Liver (tissue), 9 donors: ENCODE data around the gene BTAF1. TPM values are rescaled to one million over a fixed set of nuclear protein-coding genes. Genes with fewer than 3 reads are reported as not detected.

ENCODE experiments used
- DNase-seq: peaks from one replicate; pipeline ENCODE4 v3.0.0-alpha.2; 2017; ENCODE audit warnings: low spot score
- H3K27ac ChIP-seq, 2 donors: one replicate each; pipeline ENCODE4 v1.7.0; 2013; ENCODE audit warnings: inconsistent platforms in 2 of 2, low read length in 2 of 2, control low read depth in 1 of 2, low read depth in 1 of 2, mild to moderate bottlenecking in 1 of 2
- H3K27me3 ChIP-seq, 4 donors: one replicate each; pipeline versions ENCODE4 v1.6.1 to v1.7.0; 2013; ENCODE audit warnings: low read length in 3 of 4, inconsistent platforms in 1 of 4, mild to moderate bottlenecking in 1 of 4, moderate library complexity in 1 of 4; ENCODE audit not compliant: control insufficient read depth in 4 of 4, insufficient read depth in 4 of 4
- H3K36me3 ChIP-seq, 4 donors: one replicate each; pipeline versions ENCODE4 v1.6.1 to v1.7.0; 2013; ENCODE audit warnings: low read length in 3 of 4, mild to moderate bottlenecking in 3 of 4, low read depth in 1 of 4, moderate library complexity in 1 of 4; ENCODE audit not compliant: control insufficient read depth in 4 of 4, insufficient read depth in 3 of 4
- H3K4me1 ChIP-seq, 4 donors: one replicate each; pipeline versions ENCODE4 v1.6.1 to v1.7.0; 2013; ENCODE audit warnings: low read length in 3 of 4, mild to moderate bottlenecking in 3 of 4, moderate library complexity in 1 of 4; ENCODE audit not compliant: control insufficient read depth in 4 of 4, insufficient read depth in 4 of 4
- H3K4me3 ChIP-seq, 3 donors: one replicate each; pipeline versions ENCODE4 v1.6.1 to v1.7.0; 2013; ENCODE audit warnings: low read length in 3 of 3, control low read depth in 1 of 3, low read depth in 1 of 3, mild to moderate bottlenecking in 1 of 3
- H3K9ac ChIP-seq, 2 donors: one replicate each; pipeline ENCODE4 v1.7.0; 2013; ENCODE audit warnings: low read length in 2 of 2, mild to moderate bottlenecking in 2 of 2, moderate library complexity in 2 of 2, control low read depth in 1 of 2, low read depth in 1 of 2
- H3K9me3 ChIP-seq, 4 donors: one replicate each; pipeline versions ENCODE4 v1.6.1 to v1.7.0; 2013; ENCODE audit warnings: low read length in 3 of 4; ENCODE audit not compliant: control insufficient read depth in 4 of 4
- ATF3 ChIP-seq: IDR thresholded peaks from 2 replicates; pipeline ENCODE4 v1.6.1; 2016; ENCODE audit warnings: antibody characterized with exemption
- CTCF ChIP-seq: fragments of 150-350 bp; IDR thresholded peaks from 2 replicates; pipeline ENCODE4 v1.5.1; 2017; ENCODE audit warnings: improper control_type of control experiment, low read depth, low read length; ENCODE audit not compliant: missing input control
- EGR1 ChIP-seq, 2 donors: IDR thresholded peaks; 2 replicates each; pipeline ENCODE4 v1.6.1; 2016 to 2018; ENCODE audit warnings: antibody characterized with exemption in 2 of 2, low read depth in 2 of 2
- FOXA1 ChIP-seq: IDR thresholded peaks from 2 replicates; pipeline ENCODE4 v1.6.1; 2016; ENCODE audit warnings: antibody characterized with exemption
- FOXA2 ChIP-seq: IDR thresholded peaks from 2 replicates; pipeline ENCODE4 v1.6.1; 2016; ENCODE audit warnings: antibody characterized with exemption
- GABPA ChIP-seq, 2 donors: IDR thresholded peaks in 1 of 2; conservative IDR thresholded peaks in 1 of 2; 2 replicates each; pipeline ENCODE4 v1.6.1; 2016; ENCODE audit warnings: antibody characterized with exemption in 2 of 2, mild to moderate bottlenecking in 1 of 2, moderate library complexity in 1 of 2
- HNF4A ChIP-seq, 2 donors: conservative IDR thresholded peaks; 2 replicates each; pipeline ENCODE4 v1.6.1; 2016; ENCODE audit warnings: antibody characterized with exemption in 2 of 2, mild to moderate bottlenecking in 2 of 2
- HNF4G ChIP-seq: IDR thresholded peaks from 2 replicates; pipeline ENCODE4 v1.6.1; 2016; ENCODE audit warnings: antibody characterized with exemption
- JUND ChIP-seq, 2 donors: IDR thresholded peaks; 2 replicates each; pipeline ENCODE4 v1.6.1; 2016; ENCODE audit warnings: antibody characterized with exemption in 2 of 2
- MAX ChIP-seq: IDR thresholded peaks from 2 replicates; pipeline ENCODE4 v1.6.1; 2016; ENCODE audit warnings: antibody characterized with exemption
- NR2F2 ChIP-seq: IDR thresholded peaks from 2 replicates; pipeline ENCODE4 v1.6.1; 2016; ENCODE audit warnings: antibody characterized with exemption
- RAD21 ChIP-seq, 2 donors: IDR thresholded peaks; 2 replicates each; pipeline ENCODE4 v1.6.1; 2016; ENCODE audit warnings: antibody characterized with exemption in 2 of 2, mild to moderate bottlenecking in 2 of 2
- REST ChIP-seq: IDR thresholded peaks from 2 replicates; pipeline ENCODE4 v1.6.1; 2016; ENCODE audit warnings: antibody characterized with exemption, mild to moderate bottlenecking
- RXRA ChIP-seq, 2 donors: IDR thresholded peaks; 2 replicates each; pipeline ENCODE4 v1.6.1; 2017 to 2018; ENCODE audit warnings: antibody characterized with exemption in 2 of 2, mild to moderate bottlenecking in 1 of 2
- SP1 ChIP-seq: IDR thresholded peaks from 2 replicates; pipeline ENCODE4 v1.6.1; 2018; ENCODE audit warnings: antibody characterized with exemption, mild to moderate bottlenecking
- TAF1 ChIP-seq: conservative IDR thresholded peaks from 2 replicates; pipeline ENCODE4 v1.6.1; 2016; ENCODE audit warnings: antibody characterized with exemption, mild to moderate bottlenecking
- YY1 ChIP-seq: IDR thresholded peaks from 2 replicates; pipeline ENCODE4 v1.6.1; 2016; ENCODE audit warnings: antibody characterized with exemption, mild to moderate bottlenecking
- ZBTB33 ChIP-seq: IDR thresholded peaks from 2 replicates; pipeline ENCODE4 v1.6.1; 2016; ENCODE audit warnings: antibody characterized with exemption
- WGBS: extraction: QIAGEN DNeasy Blood & Tissue Kit; methylation state at CpG from one replicate; pipeline ENCODE4 v1.1.7; 2013; 5-methylcytosine and 5-hydroxymethylcytosine counted together
- polyA plus RNA-seq, 2 donors: library from polyadenylated mRNA; stranded (reverse) in 1 of 2; unstranded in 1 of 2; fragments of 200-250 nt in 1 of 2; fragments of >200 nt in 1 of 2; fragmentation: Nextera tagmentation in 1 of 2; extraction: Ambion mirVana in 1 of 2; gene quantifications; one replicate each; pipeline versions ENCODE4 v1.2.1 to v1.2.3, GENCODE V29; 2013 to 2015
- total RNA-seq, 2 donors: library from RNA; depleted of rRNA; stranded (reverse); fragments of >200 nt; gene quantifications; one replicate each; pipeline ENCODE4 v1.2.3, GENCODE V29; 2014
- donor health status: healthy.
- donor health status: healthy.
- donor health status: healthy.
- donor health status: healthy.
- donor health status: healthy.

Gene BTAF1
- total and polyA plus RNA-seq, 4 donors = 5.9 to 49.6 (median 18.0) TPM

GRCh38 chr10:92068900-92069299 lies 145.3 kb downstream of the BTAF1 start:
- no peak overlapping the region for H3K9ac ChIP-seq
- no peaks in the 10 kb centered on the region for H3K4me1 ChIP-seq
- 90% methylated on average over 1 of the region's 1 CpG for WGBS
- H3K9me3 ChIP-seq = no peaks in the 10 kb centered on the region
- no peak overlapping the region for H3K27ac ChIP-seq
- H3K27me3 ChIP-seq = no peaks in the 10 kb centered on the region
- no peak for TF ChIP-seq JUND (IDR thresholded peaks at IDR 0.05)
- no peak for TF ChIP-seq ATF3
- TF ChIP-seq MAX = no peak
- no peak for TF ChIP-seq TAF1
- TF ChIP-seq FOXA2 = no peak
- no peak for TF ChIP-seq HNF4G
- TF ChIP-seq SP1 = no peak
- TF ChIP-seq RAD21 (IDR thresholded peaks at IDR 0.05) = no peak
- no peak for TF ChIP-seq CTCF
- no peak for TF ChIP-seq YY1
- no peak for TF ChIP-seq NR2F2
- no peak for TF ChIP-seq GABPA (IDR thresholded peaks at IDR 0.05 in 1 of 2, conservative IDR thresholded peaks at IDR 0.05 in 1 of 2)
- TF ChIP-seq RXRA (IDR thresholded peaks at IDR 0.05) = no peak
- no peak for TF ChIP-seq REST
- no peak for TF ChIP-seq ZBTB33
- TF ChIP-seq HNF4A (conservative IDR thresholded peaks at IDR 0.05) = no peak
- no peak for TF ChIP-seq EGR1 (IDR thresholded peaks at IDR 0.05; ENCODE audit: low read depth in 2 of 2)
- TF ChIP-seq FOXA1 = no peak
- peaks cover 3 to 8% (median 5%) of the 10 kb centered on the region in 4 donors for H3K36me3 ChIP-seq
- H3K4me3 ChIP-seq = no peak overlapping the region
- DNase-seq = no peak
